GM21381 (cell line): ENCODE measurements around the gene PSD4.

Source experiments
- ATAC-seq: cut with Tn5 transposase; IDR thresholded peaks from one replicate; pipeline ENCODE4 v1.9.1; 2021; ENCODE audit warnings: mild to moderate bottlenecking, moderate library complexity; ENCODE audit not compliant: unreplicated experiment

PSD4 gene

DNA sequence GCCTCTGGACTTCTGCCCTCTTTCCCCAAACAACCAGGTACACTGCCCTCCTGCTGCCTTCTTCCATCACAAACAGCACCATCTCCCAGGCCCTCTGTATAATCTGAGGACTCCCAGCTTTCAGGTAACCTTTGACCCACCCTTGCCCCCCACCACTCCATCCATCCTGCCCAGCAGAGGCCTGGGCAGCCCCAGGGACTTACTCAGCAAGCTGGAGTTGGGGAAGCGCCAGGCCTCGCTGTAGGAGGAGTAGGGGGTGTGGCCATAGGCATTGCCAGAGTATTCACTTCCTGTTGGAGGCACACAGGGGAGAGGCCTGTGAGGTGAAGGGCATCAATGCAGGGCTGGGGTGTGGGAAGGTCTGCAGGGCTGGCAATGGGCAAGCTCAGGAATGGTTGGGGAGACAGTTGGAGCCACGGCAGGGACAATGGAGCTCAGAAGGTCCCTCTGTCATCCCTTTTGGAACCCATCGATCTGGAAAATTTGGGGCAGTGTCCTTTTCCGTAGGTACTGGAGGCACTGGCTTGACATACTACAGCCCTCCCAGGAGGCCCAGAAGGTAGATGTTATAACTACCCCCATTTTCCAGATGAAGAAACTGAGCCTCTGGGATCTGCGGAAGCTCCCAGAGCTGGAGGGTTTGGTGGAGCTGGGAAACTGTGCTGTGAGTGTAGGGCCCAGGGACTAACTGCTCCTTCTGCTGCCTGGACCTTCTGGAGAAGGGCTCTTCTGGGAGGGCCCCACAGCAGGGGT lies 46.3 kb downstream of the PSD4 start:
- no peak for ATAC-seq

DNA sequence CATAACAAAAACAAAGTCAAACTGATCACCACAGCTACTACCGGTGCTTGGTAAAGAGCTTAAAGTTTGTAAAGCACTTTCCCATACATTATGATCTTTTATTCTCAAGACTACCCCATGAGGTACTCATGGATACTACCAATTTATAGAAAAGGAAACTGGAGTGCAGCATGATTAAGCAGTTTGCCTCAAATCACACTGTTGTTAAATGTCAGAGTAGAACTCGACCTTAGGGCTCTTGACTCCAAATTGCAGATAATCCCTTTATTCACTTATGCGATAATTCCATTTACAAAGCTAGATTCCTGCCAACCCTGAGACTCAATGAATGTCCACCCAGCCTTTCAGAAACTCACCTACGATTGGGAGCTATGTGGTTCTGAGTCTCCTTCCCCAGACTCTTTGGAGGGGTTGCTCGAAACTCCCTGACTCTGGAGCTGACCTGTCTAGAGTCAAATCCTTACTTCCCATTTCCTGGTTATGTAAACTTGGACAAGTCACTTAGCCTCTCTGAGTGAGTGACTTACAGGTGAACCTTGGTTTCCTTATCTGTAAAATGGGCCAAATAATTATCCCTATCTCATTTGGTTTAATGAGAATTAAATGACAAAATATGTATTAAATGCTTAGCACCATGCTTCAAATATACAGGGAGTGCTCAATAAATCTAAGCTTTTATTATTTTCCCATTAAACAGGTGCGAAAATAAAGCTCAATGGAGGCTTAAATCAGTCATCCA lies 47.4 kb downstream of the PSD4 start:
- no peak for ATAC-seq

DNA sequence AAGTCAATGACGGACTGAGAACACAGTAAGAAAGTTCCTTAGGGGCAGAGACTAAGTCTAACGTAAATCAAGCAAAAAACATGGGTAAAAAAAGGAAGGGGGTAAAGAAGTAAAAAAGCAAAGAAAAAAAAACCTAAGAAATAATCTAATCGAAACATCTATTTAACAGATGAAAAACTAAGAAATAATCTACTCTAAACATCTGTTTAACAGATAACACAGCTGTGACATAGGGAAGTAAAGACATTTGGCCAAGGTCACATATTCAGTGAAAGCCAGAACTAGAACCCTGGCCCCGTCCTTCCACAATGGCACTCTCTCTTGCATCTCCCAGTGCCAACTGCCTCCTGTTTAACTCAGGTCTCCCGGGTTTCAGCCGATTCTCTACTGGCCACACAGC lies 48.1 kb downstream of the PSD4 start:
- ATAC-seq = no peak

DNA sequence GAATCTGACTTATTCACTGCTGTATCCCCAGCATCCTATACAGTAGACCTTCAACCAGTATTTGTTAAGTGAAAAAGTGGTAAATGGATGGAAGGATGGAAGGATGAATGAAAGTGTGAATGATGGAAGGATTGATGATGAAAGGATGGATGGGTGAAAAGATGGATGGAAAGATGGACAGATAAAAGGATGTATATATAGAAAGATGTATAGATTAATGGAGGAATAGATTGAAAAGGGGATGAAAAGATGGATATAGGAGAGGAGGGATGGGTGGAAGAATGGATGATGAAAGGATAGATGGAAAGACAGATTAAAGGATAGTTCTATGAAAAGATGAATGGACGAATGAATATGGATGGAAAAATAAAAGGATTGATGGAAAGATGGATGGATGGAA lies 50.0 kb downstream of the PSD4 start:
- no peak for ATAC-seq

DNA sequence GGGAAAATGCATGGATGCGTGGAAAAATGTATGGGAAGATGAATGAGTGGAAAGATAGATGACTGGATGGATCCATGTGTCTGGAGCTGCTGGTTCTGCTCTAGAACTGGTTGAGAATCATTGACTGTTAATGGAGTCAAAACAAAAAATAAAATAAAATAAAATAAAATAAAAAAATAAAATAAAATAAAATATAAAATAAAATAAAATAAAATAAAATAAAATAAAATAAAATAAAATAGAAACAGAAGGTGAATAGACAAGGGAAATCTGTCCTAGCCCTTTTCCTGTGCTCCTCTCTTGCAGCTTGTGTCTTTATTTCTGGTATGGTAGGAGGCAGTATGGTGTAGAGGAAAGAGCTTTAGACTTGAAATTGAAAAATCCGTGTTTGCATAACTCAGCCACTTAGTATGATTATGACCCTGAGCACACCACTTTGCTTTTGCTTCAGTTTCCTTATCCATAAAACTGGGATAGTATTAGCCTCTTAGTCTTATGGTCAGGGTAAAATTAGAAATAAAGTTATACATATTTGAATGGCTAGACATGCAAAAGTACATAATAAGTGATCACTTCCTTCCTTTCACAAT lies 51.0 kb downstream of the PSD4 start:
- no peak for ATAC-seq

DNA sequence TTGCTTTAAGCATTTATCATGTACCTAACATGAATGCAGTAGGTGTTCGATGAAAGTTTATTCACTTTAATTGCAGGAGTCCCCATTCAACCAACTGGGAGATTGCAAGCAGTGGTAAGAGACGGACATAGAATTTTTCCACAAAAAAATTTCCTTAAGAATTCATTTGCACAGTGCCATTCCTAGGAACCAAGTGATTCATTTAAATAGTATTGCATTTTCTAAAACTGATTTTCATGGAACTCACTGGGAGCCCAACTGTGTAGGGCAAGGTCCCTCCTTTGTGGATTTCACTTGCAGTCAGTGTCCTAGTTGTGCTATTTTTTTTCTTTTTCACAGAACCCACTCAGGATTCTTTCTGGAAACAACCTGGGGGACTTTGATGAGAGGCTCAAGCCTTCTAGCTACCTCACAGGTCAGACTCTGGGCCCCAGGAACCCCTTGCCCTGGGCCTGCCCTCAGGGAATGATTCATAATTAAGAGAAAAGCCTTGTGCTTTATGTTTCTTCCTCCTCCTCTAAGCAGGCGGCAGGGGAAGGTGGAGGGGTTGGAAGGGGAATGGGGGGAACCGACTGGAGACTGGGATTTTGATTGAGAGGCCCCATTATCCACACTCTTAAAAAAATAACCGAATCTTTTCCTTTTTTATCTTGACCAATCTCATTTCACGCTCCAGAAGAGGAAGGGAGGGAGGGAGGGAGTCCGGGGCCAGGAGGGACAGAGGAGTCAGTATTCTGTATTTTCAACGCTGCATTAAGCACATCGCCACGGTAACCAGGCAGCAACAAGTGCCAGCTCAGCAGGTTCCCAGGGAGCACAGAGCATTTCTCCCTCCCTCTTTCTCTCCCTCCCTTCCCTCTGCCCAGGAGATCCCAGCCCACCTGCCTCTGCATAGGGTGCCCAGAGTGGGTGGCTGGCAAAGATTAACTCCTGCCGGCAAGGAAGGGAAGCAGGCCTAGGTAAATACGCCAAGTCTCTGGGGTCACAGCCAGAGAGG lies 51.8 kb downstream of the PSD4 start:
- no peak for ATAC-seq

DNA sequence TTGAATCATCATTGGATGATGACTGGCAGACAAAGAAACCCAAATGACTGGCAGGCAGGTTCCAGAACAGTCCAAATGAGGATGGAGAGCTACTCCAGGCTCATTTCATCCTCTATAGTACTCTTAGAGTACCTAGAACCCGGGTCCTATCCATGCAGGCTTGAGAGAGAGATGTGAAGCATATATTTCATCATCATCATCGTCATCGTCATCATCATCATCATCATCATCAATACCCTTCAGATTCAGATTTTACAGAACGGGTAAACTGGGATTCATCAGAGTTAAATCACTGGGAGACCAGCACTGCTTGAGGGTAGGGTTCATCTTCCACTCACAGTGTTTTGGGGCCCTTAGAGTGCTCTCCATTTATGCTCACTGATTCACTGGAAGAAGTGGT lies 52.7 kb downstream of the PSD4 start:
- ATAC-seq = no peak

DNA sequence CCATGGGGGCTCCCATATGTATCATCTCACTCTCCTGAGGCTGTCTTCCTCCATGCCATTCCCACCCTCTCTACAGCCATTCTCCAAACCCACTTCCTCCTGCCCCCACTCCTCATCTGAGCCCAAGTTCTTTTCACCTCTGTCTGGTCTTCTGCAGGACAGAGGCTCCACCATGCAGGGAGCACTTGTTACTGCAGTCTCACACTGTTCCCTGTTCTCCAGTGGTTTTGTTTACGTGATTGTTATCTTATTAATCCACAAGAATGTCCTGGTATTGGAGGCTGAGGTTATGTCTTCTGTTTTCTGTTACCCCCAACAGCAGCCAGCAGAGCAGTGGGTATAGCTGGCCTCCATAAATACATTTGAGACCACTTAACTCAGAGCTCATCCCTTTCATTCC lies 53.5 kb downstream of the PSD4 start:
- ATAC-seq = no peak

DNA sequence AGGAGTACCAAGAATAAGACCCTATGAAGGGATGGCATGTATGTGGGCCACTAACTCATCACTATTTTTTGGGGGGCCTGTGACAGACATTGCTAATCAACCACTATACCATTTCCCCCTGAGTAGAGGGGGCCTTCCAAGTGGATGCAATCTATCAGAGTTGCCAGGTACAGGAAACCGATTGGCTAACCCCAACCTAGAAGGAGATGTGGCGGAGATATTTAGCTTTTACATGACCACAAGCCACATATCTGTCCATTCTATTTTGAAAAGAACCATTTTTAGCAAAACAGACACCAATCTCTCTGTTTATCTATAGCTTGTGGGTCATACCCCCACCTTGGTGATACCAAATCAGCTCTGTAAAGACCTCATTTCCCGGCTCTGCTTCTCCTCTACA lies 53.9 kb downstream of the PSD4 start:
- ATAC-seq = no peak

DNA sequence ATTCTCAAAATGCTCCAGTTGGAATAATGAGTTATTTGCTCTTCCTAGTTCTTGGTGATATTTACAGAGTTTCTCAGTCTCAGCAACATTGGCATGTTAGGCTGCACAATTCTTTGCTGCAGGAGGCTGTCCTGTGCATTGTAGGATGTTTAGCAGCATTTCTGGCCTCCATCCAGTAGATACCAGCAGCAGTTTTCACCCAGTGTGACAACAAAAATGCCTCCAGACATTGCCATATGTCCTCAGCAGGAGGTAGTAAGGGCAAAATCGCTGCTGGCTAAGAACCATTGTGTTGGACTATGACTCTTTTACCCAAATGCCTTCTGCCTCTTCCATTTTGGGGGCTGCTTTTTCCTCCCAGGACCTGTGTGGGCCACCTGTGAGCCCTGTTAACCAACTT lies 54.6 kb downstream of the PSD4 start:
- no peak for ATAC-seq

DNA sequence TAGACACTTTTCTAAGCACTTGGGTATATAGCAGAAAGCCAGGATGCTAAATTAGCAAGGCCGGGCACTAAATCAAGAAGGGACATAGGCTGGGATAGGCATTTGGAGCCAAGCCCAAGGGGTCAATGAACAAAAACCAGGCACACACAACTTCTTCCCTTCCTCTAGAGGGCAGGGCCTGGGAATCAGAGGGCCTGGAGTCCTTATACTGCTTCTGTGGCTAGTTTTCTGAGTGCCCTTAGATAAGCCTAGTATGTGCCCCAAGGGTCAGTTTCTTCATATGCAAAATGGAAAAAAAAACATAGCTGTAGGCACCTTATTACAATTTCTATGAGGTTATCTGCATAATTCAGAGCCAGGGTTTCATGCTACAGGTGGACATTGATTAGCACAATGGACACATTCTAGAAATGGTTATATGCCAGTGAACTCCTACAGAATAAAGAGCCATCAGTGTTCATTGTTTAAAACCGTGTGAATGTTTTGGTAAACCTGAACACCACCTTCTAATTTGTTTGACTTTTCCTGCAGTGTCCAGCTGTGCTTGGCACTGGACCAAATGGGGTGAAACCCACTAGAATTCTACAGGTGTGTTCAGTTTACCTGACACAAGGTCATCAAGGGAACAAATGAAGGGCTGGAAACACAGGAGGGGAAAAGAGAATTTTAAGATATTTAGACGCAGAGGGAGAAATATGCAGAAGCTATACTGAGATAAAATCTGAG lies 55.4 kb downstream of the PSD4 start:
- no peak for ATAC-seq

DNA sequence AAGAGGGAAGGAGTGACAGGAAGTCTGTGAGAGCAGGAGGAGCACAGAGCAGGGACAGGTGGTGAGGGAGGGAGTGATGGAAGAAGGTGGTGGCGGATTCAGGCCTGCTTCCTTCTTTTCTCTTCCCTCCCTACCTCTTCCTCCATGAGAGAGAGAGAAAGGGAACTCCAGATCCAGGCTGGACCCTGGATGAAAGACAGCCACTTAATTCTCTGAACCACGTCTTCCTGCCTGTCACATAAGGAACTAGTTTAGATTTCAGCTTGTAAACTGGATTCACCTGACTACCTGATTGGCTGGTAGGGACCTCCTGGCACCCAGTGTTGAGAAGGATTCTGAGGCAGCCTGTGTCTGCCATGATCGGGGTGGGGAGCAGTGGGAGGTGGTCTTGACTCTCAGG lies 56.0 kb downstream of the PSD4 start:
- ATAC-seq = no peak

DNA sequence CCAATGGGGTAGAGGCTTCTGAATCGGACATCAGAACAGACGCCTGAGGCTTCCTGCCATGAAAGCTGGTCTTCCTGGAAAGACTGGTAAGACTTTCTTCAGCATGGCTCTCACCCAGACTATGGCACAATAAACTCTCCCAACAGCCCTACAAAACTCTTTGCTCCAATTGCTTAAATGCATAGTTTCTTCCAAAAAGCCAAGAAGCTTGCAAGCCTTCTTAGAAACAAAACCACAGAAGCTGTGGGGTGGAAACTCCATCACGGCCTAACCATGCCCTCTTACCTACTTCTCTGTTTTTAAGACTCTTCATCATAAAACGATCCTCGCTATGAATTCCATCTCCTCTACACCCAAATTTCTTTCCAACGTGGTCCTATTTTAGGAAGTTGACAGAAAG lies 56.8 kb downstream of the PSD4 start:
- ATAC-seq = no peak

DNA sequence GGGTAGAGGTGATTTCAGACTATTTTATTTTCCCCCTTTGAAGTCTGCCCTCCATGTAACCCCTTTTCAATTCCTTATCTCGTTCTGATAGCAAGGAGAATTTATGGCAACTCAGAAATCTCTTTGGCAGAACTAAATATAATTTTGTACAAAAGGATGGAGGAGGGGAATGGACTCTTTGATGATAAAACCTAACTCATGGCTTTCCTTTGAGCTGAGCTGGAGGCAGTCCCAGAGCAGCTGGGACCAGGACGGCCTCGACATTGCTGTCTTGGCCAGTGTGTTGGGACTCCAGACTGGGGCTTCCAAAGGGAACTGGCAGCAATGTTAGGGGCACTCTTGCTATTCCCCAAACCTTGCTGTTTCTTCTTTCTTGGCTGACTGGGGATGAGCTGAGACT lies 57.3 kb downstream of the PSD4 start:
- no peak for ATAC-seq

DNA sequence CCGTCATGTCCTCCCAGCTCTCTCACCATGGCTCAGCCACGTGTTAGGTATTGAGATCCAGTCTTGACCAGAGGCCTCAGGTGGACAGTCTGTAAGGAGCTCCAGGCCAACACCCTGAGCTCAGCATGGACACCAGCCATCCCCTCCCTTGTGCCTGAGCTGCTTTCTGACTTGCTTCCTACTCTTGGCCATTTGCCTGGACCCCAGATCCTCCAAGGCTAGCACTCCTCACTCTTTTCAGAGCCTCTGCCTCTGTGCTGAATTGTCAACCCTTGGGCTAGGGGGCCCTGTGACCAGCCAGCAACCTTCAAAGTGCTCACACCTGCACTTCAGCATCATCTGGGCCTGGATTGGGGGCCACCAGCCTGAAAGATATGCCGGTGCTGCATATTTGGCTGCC lies 58.4 kb downstream of the PSD4 start:
- ATAC-seq = no peak

DNA sequence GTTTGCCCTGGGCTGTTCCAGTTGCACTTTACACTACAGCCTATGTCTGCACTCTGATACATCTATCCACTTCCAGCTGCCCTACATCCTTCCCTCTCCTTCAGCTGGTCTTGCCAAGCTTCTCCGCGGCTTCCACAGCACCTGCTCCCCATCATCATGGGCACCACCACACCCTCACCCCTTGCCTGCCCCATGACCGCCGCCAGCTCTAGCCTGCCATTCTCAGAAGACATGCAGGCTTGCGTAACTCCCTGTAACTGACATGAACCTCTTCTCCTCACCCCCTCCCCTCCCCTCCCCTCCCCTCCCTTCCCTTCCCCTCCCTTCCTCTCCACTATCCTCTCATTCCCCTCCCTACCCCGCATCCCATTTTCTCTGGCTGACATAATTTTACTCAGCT lies 59.0 kb downstream of the PSD4 start:
- ATAC-seq = no peak

DNA sequence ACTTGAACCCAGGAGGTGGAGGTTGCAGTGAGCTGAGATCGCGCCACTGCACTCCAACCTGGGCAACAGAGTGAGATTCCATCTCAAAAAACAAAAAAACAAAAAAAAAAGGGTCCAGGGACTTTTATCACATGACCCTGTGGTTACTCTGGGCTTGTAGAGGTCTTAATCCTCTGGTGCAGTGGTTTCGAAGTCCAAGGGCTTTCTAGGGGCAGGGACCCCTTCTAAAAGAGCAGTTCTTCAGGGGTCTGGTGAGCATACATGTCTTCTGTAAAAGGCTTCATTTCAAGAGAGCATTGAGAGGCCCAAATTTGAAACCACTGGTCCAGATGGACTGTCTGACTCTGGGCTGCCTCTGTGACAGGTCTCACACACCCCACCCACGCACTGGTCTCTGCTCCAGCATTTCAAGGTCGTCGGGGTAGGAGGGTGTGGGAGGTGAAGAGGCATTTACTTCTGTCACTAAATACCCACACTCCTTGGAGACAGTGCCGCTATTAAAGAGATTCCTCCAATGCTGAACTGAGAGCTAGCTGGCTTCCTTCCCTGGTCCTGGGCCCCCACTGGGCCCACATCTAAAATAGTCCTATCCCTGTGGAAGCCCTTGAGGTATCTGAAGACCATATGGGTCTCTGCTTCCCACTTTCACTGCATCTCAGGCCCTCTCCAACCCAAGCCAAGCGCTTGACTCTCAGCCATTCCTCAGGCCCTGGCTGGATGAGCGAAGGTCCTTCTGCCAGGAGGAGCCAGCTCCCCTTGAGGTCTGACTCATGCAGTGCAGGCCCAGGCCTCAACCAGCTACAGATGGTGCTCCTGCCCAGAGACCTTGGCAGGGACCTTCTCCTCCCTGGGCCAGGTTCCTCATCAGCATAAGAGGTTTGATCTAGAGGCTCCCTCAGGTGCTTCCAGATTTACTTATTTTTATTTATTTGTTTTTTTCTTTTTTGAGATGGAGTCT lies 60.1 kb downstream of the PSD4 start:
- no peak for ATAC-seq

DNA sequence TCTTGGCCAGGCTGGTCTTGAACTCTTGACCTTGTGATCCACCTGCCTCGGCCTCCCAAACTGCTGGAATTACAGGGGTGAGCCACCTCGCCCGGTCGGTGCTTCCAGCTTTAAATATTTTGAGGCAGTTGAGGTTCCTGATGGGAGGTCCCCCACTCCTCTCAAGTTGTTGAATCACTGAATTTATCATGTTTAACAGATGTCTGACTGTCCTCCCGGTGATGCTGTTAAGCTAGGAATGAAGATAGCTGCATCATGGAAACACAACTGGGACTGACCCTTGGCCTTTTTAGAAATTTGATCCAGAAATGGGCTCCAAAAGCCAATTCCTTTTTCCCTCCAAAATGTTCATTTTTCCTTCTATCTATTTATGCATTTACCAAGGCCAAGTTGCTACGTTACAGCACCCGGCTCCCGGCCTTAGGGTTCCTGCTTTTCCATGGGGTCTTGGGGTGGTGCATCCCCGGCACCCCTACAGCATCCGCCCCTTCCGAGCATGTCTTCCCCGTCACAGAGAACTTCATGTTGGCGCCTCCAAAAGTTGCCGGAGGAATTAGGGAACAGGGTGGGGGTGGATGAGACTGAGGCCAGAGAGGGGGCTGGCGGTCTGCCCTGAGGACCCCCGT lies 61.1 kb downstream of the PSD4 start:
- ATAC-seq = peak; percentile 16
